GM23248 (cell line): Measurements from ENCODE around the gene SPATS2L.

Experiments used
- EZH2 ChIP-seq: fragments of 200-600 bp; sonication (generic); IDR thresholded peaks from 2 replicates; pipeline ENCODE4 v1.6.1; 2018; ENCODE audit warnings: antibody characterized with exemption, mild to moderate bottlenecking; ENCODE audit not compliant: insufficient read depth, poor library complexity, severe bottlenecking
- EZH2phosphoT487 ChIP-seq: fragments of 200-600 bp; sonication (generic); IDR thresholded peaks from 2 replicates; pipeline ENCODE4 v1.6.1; 2018; ENCODE audit warnings: antibody characterized with exemption, moderate library complexity, mild to moderate bottlenecking, low read depth; ENCODE audit not compliant: insufficient read depth

- TF ChIP-seq EZH2phosphoT487: no peak
- TF ChIP-seq EZH2: no peak
These were observed 16.1 kb downstream of the SPATS2L start for GRCh38 chr2:200322607-200323006.
